B cell (primary cell): ENCODE data around the gene EGLN1. TPM values are rescaled to one million over a fixed set of nuclear protein-coding genes. Genes with fewer than 3 reads are reported as not detected.

Experiments
- ATAC-seq: fragments of 200-7000 bp; cut with Tn5 transposase; one replicate; pipeline ENCODE4 v1.10.0; 2021; ENCODE audit warnings: low read depth, mild to moderate bottlenecking, moderate number of reproducible peaks, moderate library complexity
- CTCF ChIA-PET: fragments of 350-600 bp; sonication (Branson Sonifier 250); formaldehyde crosslinking; loops from one replicate; lab custom pipeline; 2021; ENCODE audit warnings: antibody characterized with exemption, inconsistent platforms; lab: Charles Lee
- POLR2A ChIA-PET: fragments of 350-600 bp; sonication (Branson Sonifier 250); formaldehyde crosslinking; loops from one replicate; lab custom pipeline; 2021; ENCODE audit warnings: antibody characterized with exemption; lab: Charles Lee
- DNase-seq: peaks from one replicate; pipeline ENCODE4 v3.0.0; 2013
- H2AFZ ChIP-seq: 2 replicates; pipeline ENCODE4 v1.6.1; 2012; ENCODE audit warnings: mild to moderate bottlenecking, low read depth, low read length; ENCODE audit not compliant: insufficient read depth, poor library complexity, severe bottlenecking
- H3K27ac ChIP-seq, 2 donors: 1 replicate in 1 of 2; 2 replicates in 1 of 2; pipeline ENCODE4 v1.5.1; 2012 to 2013; ENCODE audit warnings: low read length in 2 of 2, mild to moderate bottlenecking in 2 of 2, moderate library complexity in 1 of 2
- H3K27me3 ChIP-seq, 4 experiments: fragments of 200-600 bp in 1 of 4; sonication (generic) in 1 of 4; replicated peaks in 1 of 4; 1 replicate in 2 of 4; 2 replicates in 2 of 4; pipeline versions ENCODE4 v1.6.1 to v1.7.0; 2013 to 2016; ENCODE audit warnings: low read length in 3 of 4, mild to moderate bottlenecking in 2 of 4, mixed read lengths in 1 of 4, moderate library complexity in 1 of 4; ENCODE audit not compliant: insufficient read depth in 4 of 4, control insufficient read depth in 3 of 4; ENCODE audit errors: control extremely low read depth in 1 of 4
- H3K36me3 ChIP-seq, 2 experiments: replicated peaks in 1 of 2; 1 replicate in 1 of 2; 2 replicates in 1 of 2; pipeline versions ENCODE4 v1.6.1 to v1.7.1; 2013; ENCODE audit warnings: low read length in 1 of 2; ENCODE audit not compliant: insufficient read depth in 2 of 2, control insufficient read depth in 1 of 2; ENCODE audit errors: control extremely low read depth in 1 of 2, extremely low read depth in 1 of 2
- H3K4me1 ChIP-seq, 2 donors: fragments of 200-600 bp in 1 of 2; sonication (generic) in 1 of 2; 1 replicate in 1 of 2; 2 replicates in 1 of 2; pipeline versions ENCODE4 v1.5.1 to v1.6.1; 2013 to 2017; ENCODE audit warnings: low read length in 2 of 2; ENCODE audit not compliant: control insufficient read depth in 2 of 2, insufficient read depth in 2 of 2
- H3K4me2 ChIP-seq: replicated peaks from 2 replicates; pipeline ENCODE3; 2012; ENCODE audit warnings: mild to moderate bottlenecking, low read depth, low read length; ENCODE audit not compliant: poor library complexity, severe bottlenecking
- H3K4me3 ChIP-seq, 5 experiments: fragments of 200-600 bp in 1 of 5; sonication (generic) in 1 of 5; 1 replicate in 3 of 5; 2 replicates in 2 of 5; pipeline versions ENCODE4 v1.5.1 to v1.7.0; 2011 to 2016; ENCODE audit warnings: low read length in 4 of 5, mild to moderate bottlenecking in 4 of 5, low read depth in 2 of 5, control low read depth in 1 of 5, moderate library complexity in 1 of 5; ENCODE audit not compliant: insufficient read depth in 1 of 5; ENCODE audit errors: control extremely low read depth in 1 of 5, extremely low read depth in 1 of 5
- H3K79me2 ChIP-seq: fragments of 200-600 bp; sonication (generic); one replicate; pipeline ENCODE4 v1.6.0; 2016; ENCODE audit warnings: low read length; ENCODE audit not compliant: control insufficient read depth, insufficient read depth
- H3K9ac ChIP-seq: fragments of 200-600 bp; sonication (generic); 2 replicates; pipeline ENCODE4 v1.6.1; 2017; ENCODE audit warnings: mild to moderate bottlenecking, low read length, moderate library complexity
- H3K9me3 ChIP-seq, 3 donors: one replicate each; pipeline versions ENCODE4 v1.6.1 to v1.7.1; 2013; ENCODE audit warnings: low read length in 2 of 3; ENCODE audit not compliant: control insufficient read depth in 2 of 3, insufficient read depth in 1 of 3; ENCODE audit errors: control extremely low read depth in 1 of 3
- H4K20me1 ChIP-seq: 2 replicates; pipeline ENCODE4 v1.6.0; 2012; ENCODE audit warnings: mild to moderate bottlenecking, low read length; ENCODE audit not compliant: insufficient read depth, control insufficient read depth, poor library complexity, severe bottlenecking
- H3K27ac Mint-ChIP-seq: one replicate; pipeline ENCODE4 v1.8.0; 2021; ENCODE audit warnings: mixed read lengths
- H3K27me3 Mint-ChIP-seq: one replicate; pipeline ENCODE4 v1.8.0; 2021; ENCODE audit warnings: mixed read lengths
- H3K4me1 Mint-ChIP-seq: one replicate; pipeline ENCODE4 v1.8.0; 2021; ENCODE audit warnings: mixed read lengths
- H3K4me3 Mint-ChIP-seq: one replicate; pipeline ENCODE4 v1.8.0; 2021; ENCODE audit warnings: mixed read lengths
- H3K9me3 Mint-ChIP-seq: one replicate; pipeline ENCODE4 v1.8.0; 2022; ENCODE audit warnings: mixed read lengths; ENCODE audit not compliant: insufficient read depth
- EZH2 ChIP-seq: IDR thresholded peaks from 2 replicates; pipeline ENCODE4 v1.6.1; 2012; ENCODE audit warnings: borderline replicate concordance, low read depth, mild to moderate bottlenecking, moderate library complexity, low read length; ENCODE audit not compliant: insufficient read depth, poor library complexity, severe bottlenecking
- WGBS: methylation state at CpG from one replicate; pipeline ENCODE4 v1.1.5; 2013; ENCODE audit warnings: missing lambda C conversion rate; ENCODE audit not compliant: insufficient coverage; 5-methylcytosine and 5-hydroxymethylcytosine counted together
- intact Hi-C: fragments of 100-400 bp; cut with micrococcal nuclease; formaldehyde crosslinking; loops from one replicate; pipeline ENCODE4 v1.10.0; 2022
- polyA plus RNA-seq: library from polyadenylated mRNA; depleted of rRNA; stranded (reverse); fragments of >200 nt; gene quantifications from 2 replicates; pipeline ENCODE4 v1.2.3, GENCODE V29; 2012
- total RNA-seq, 2 donors: library from RNA; stranded (reverse); fragments of 120-200 nt in 1 of 2; gene quantifications; 1 replicate in 1 of 2; 2 replicates in 1 of 2; pipeline versions ENCODE4 v1.2.3 to v1.2.4, GENCODE V29; 2013 to 2022
- TF ChIP-seq, protein P1 (sequence below): fragments of 200-600 bp; IDR thresholded peaks from one replicate; pipeline ENCODE4 v1.8.0; 2022; ENCODE audit warnings: antibody characterized with exemption, mild to moderate bottlenecking

The EGLN1 gene
- total and polyA plus RNA-seq, 2 donors (not counting 1 experiment from before 2014, with no cell fraction given): 7.5 to 18.5 TPM

- H3K4me1 ChIP-seq: peaks cover 32 to 42% of the 10 kb centered on the region in 2 donors
- WGBS: no CpG with 5 or more reads among the region's 1 CpG
- peaks cover 2% of the 10 kb centered on the region for H3K27me3 Mint-ChIP-seq
- intact Hi-C loops: no loop called here
- H3K4me3 Mint-ChIP-seq: peak overlapping the region; percentile 5
- H3K9me3 Mint-ChIP-seq: no peaks in the 10 kb centered on the region
- peaks cover 0 to 10% (median 0%) of the 10 kb centered on the region in 3 donors for H3K9me3 ChIP-seq
- ATAC-seq: no peak
- H2AFZ ChIP-seq: no peak overlapping the region
- H3K9ac ChIP-seq: no peak overlapping the region
- no peak for DNase-seq
- H3K27me3 ChIP-seq: no peaks in the 10 kb centered on the region
- peaks cover 6% of the 10 kb centered on the region in 2 experiments for H3K36me3 ChIP-seq
- no peak overlapping the region for H3K4me2 ChIP-seq
- ChIA-PET POLR2A (no interaction called here), CTCF (interaction anchor here (1.7 kb wide), 1 partner anchor 25 kb away, joined by 8 read pairs; no protein-coding TSS in a partner anchor)
- no peak overlapping the region for H3K4me3 ChIP-seq
- peaks cover 40% of the 10 kb centered on the region for H4K20me1 ChIP-seq
- no peak overlapping the region for H3K27ac Mint-ChIP-seq
- peaks cover 56% of the 10 kb centered on the region for H3K79me2 ChIP-seq
- peak overlapping the region in 1 of 2 donors; percentile 12 for H3K27ac ChIP-seq
- TF ChIP-seq, protein P1, sequence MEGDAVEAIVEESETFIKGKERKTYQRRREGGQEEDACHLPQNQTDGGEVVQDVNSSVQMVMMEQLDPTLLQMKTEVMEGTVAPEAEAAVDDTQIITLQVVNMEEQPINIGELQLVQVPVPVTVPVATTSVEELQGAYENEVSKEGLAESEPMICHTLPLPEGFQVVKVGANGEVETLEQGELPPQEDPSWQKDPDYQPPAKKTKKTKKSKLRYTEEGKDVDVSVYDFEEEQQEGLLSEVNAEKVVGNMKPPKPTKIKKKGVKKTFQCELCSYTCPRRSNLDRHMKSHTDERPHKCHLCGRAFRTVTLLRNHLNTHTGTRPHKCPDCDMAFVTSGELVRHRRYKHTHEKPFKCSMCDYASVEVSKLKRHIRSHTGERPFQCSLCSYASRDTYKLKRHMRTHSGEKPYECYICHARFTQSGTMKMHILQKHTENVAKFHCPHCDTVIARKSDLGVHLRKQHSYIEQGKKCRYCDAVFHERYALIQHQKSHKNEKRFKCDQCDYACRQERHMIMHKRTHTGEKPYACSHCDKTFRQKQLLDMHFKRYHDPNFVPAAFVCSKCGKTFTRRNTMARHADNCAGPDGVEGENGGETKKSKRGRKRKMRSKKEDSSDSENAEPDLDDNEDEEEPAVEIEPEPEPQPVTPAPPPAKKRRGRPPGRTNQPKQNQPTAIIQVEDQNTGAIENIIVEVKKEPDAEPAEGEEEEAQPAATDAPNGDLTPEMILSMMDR: no peak
- TF ChIP-seq EZH2: no peak
- peaks cover 62% of the 10 kb centered on the region for H3K4me1 Mint-ChIP-seq
Observed at GRCh38 chr1:231332761-231333160, 89.3 kb downstream of the EGLN1 start.

DNA sequence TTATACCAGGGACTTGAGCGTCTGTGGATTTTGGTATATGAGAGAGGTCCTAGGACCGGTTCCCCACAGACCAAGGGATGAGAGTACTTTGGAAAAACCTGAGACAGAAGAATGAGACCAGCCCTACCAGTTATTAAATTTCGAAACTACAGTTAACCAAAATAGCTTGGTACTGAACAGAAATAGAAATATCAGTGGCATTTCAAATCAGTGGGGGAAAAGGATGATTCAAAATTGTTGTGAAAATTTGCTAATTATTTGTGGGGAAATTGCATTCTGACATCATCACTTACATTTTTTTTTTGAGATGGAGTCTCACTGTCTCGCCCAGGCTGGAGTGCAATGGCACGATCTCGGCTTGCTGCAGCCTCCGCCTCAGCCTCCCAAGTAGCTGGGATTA is 92.6 kb downstream of the EGLN1 start:
- intact Hi-C loops: no loop called here
- Mint-ChIP-seq H3K27ac (no peak overlapping the region), H3K4me1 (peaks cover 35% of the 10 kb centered on the region), H3K27me3 (no peaks in the 10 kb centered on the region), H3K4me3 (no peak overlapping the region), H3K9me3 (no peaks in the 10 kb centered on the region)
- H3K4me3 ChIP-seq: no peak overlapping the region
- CTCF ChIA-PET: no interaction called here
- H3K36me3 ChIP-seq: peaks cover 6% of the 10 kb centered on the region in 2 experiments
- 94% methylated on average over 4 of the region's 7 CpGs for WGBS
- no peak overlapping the region for H3K27ac ChIP-seq
- TF ChIP-seq, protein P1: no peak
- TF ChIP-seq EZH2: no peak
- H3K4me1 ChIP-seq: peaks cover 9 to 19% of the 10 kb centered on the region in 2 donors
- H4K20me1 ChIP-seq: peaks cover 17% of the 10 kb centered on the region
- H3K27me3 ChIP-seq: no peaks in the 10 kb centered on the region
- H2AFZ ChIP-seq: no peak overlapping the region
- ATAC-seq: no peak
- DNase-seq: no peak
- no peaks in the 10 kb centered on the region for H3K9me3 ChIP-seq
- no peak overlapping the region for H3K9ac ChIP-seq
- POLR2A ChIA-PET: interaction anchor here (0.7 kb wide), 1 partner anchor 1779 kb away, joined by 3 read pairs; no protein-coding TSS in a partner anchor
- peaks cover 25% of the 10 kb centered on the region for H3K79me2 ChIP-seq
- H3K4me2 ChIP-seq: no peak overlapping the region
